HL-60 (cell line): Measurements from ENCODE around the gene ANKRD22.

ENCODE experiments used
- CTCF ChIP-seq: IDR thresholded peaks from one replicate; pipeline ENCODE4 v1.5.1; 2011; ENCODE audit warnings: low read length, control low read depth, inconsistent platforms; ENCODE audit not compliant: insufficient read depth
- GABPA ChIP-seq: IDR thresholded peaks from 2 replicates; pipeline ENCODE4 v1.6.1; 2012; ENCODE audit warnings: low read depth
- POLR2AphosphoS5 ChIP-seq: IDR thresholded peaks from 2 replicates; pipeline ENCODE4 v1.6.1; 2012; ENCODE audit warnings: low read depth
- REST ChIP-seq: IDR thresholded peaks from 2 replicates; pipeline ENCODE4 v1.6.1; 2012; ENCODE audit warnings: low read depth; ENCODE audit not compliant: insufficient replicate concordance
- SPI1 ChIP-seq: IDR thresholded peaks from 2 replicates; pipeline ENCODE4 v1.6.1; 2012; ENCODE audit warnings: low read depth, mild to moderate bottlenecking, borderline replicate concordance

- TF ChIP-seq POLR2AphosphoS5, result no peak
- no peak for TF ChIP-seq CTCF
- no peak for TF ChIP-seq REST
- peak; percentile 78 for TF ChIP-seq GABPA
- no peak for TF ChIP-seq SPI1
Observed at GRCh38 chr10:88840881-88841280, 10.8 kb downstream of the ANKRD22 start.
